ENCODE data around the gene NFKBIB. TPM values are rescaled to one million over a fixed set of nuclear protein-coding genes. Genes with fewer than 3 reads are reported as not detected.
"Not testable (repeated sequence)": the region's sequence is repeated elsewhere in the genome, so short reads cannot be mapped to it uniquely, and the experiment has no call there.

Gene NFKBIB
- total RNA-seq, 2 experiments from 2014 or later, result 31.9 to 36.6 TPM

GRCh38 chr19:38875656-38876395 is 23.9 kb upstream of the NFKBIB start:
- Mint-ChIP-seq H3K27ac (peak overlapping the region; percentile 39), H3K27me3 (ENCODE audit: low read depth) (no peaks in the 10 kb centered on the region), H3K4me3 (no peak overlapping the region), H3K9me3 (ENCODE audit: insufficient read depth) (no peaks in the 10 kb centered on the region), H3K36me3 (ENCODE audit: low read depth) (peaks cover 30% of the 10 kb centered on the region), H3K4me1 (ENCODE audit: low read depth) (peaks cover 43% of the 10 kb centered on the region)
- ATAC-seq (no peak), DNase-seq (no peak)
- ChIA-PET POLR2A (interaction anchor here (1.1 to 1.5 kb wide), 3 partner anchors 18 to 32 kb away, joined by 3 to 4 read pairs (median 4); no protein-coding TSS in a partner anchor), CTCF (interaction anchor here (0.5 to 5.0 kb wide), 7 partner anchors 12 to 54 kb away, joined by 3 to 56 read pairs (median 3); partner anchors contain the start of genes MRPS12 and SARS2)

DNA sequence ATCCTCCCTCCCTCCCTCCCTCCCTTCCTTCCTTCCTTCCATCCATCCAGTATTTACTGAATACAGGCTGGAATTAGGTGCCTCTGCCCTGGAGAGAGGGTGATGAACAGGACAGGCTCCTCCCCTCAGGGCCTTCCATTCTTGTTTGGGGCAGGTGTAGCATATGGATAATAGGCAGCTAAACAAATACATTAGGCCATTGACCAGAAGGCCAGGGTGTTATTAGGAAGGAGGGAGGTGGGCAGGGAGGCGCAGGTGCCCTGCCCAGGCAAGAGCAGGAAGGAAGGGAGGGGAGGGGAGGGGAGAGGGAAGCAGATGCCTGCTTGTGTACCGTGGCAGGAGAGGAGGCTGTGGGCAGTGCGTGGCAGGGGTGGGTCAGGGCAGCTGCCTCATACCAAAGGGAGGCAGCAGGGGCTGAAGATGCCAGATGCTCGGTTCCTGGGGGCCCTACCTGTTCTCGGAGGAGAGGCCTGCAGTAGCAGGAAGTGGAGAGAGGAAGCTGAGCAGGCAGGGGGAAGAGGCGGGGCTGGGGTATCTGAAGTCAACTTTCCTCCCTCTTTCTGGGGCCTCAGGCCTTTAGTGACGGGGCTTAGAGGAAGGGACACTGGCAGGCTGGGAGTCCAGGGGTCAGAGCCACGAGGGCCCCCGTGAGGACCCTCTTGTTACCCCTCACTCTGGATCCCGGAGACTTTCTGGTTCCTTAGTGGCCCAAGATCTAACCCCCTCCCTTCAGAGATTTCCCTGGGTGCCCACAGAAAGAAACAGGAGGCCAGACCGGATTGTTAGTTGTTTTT is 21.8 kb upstream of the NFKBIB start, which contains the start of gene RINL:
TSS of gene RINL (minus strand) at position 495 of the 794 bp plus-strand sequence. CDS start 1,533 bp downstream, outside the sequence.
- ChIA-PET CTCF (interaction anchor here (1.2 to 5.6 kb wide), 11 partner anchors 9 to 354 kb away, joined by 3 to 56 read pairs (median 7); partner anchors contain the start of genes MRPS12, NFKBIB and SARS2), POLR2A (interaction anchor here (0.6 to 2.8 kb wide), 21 partner anchors 9 to 491 kb away, joined by 3 to 25 read pairs (median 5); partner anchors contain the start of genes ECH1, FAM98C, HNRNPL and MRPS12)
- Mint-ChIP-seq H3K27me3 (ENCODE audit: low read depth) (no peaks in the 10 kb centered on the region), H3K27ac (peak within 1 kb of the TSS; percentile 98), H3K36me3 (ENCODE audit: low read depth) (peaks cover 26% of the 10 kb centered on the region), H3K4me1 (ENCODE audit: low read depth) (peaks cover 37% of the 10 kb centered on the region), H3K9me3 (ENCODE audit: insufficient read depth) (no peaks in the 10 kb centered on the region), H3K4me3 (peak within 1 kb of the TSS; percentile 95)
- DNase-seq (peak; percentile 84), ATAC-seq (peak; percentile 92)

DNA sequence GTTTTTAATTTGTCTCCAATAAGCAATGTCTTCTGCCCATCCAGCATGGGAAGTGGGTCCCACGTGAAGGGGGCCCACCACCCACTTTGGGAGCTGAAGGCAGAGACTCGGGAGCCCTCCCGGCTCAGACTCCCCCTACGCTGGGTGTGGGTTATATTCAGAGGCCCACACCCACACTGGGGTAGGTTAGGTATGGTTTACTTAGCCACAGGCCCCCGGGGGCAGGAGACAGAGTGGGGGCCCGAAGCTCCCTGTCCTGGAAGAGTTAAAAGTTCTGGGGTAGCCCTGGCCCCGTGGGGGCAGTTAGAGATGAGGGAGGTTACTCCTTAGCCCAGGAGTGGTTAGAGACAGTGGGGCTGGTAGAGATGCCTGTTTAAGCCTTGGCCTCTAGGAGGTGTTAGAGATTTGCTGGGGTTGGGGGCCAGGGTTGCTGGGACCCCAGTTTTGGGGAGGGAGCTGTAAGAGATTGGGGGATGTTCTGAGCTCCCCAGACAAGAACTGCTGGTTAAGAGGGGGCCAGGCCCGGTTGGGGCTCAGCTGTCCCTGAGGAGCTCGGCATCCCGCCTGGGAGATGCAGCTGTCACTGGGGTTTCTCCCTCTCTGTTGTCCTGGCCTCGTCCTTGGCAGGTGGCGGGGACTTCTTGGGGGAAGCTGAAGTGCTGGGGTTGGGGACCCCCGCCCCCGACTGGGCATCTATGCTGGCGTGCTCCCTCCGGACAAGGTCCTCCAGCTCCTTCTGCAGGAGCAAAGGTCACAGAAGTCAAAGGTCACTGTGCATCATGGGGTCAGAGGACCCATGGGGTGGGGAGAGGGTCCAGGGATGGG is 21.0 kb upstream of the NFKBIB start:
- ChIA-PET POLR2A (interaction anchor here (0.7 to 2.8 kb wide), 18 partner anchors 9 to 485 kb away, joined by 3 to 25 read pairs (median 6); partner anchors contain the start of genes ECH1, HNRNPL, MRPS12 and NFKBIB), CTCF (interaction anchor here (0.6 to 5.6 kb wide), 13 partner anchors 9 to 355 kb away, joined by 3 to 56 read pairs (median 4); partner anchors contain the start of genes MRPS12, NFKBIB and SARS2)
- DNase-seq (no peak), ATAC-seq (peak; percentile 25)
- peak overlapping the region; percentile 98 for H3K27ac Mint-ChIP-seq
- peaks cover 21% of the 10 kb centered on the region for H3K36me3 Mint-ChIP-seq (ENCODE audit: low read depth)
- no peaks in the 10 kb centered on the region for H3K9me3 Mint-ChIP-seq (ENCODE audit: insufficient read depth)
- H3K4me3 Mint-ChIP-seq, result peak overlapping the region; percentile 95
- no peaks in the 10 kb centered on the region for H3K27me3 Mint-ChIP-seq (ENCODE audit: low read depth)
- peaks cover 33% of the 10 kb centered on the region for H3K4me1 Mint-ChIP-seq (ENCODE audit: low read depth)

DNA sequence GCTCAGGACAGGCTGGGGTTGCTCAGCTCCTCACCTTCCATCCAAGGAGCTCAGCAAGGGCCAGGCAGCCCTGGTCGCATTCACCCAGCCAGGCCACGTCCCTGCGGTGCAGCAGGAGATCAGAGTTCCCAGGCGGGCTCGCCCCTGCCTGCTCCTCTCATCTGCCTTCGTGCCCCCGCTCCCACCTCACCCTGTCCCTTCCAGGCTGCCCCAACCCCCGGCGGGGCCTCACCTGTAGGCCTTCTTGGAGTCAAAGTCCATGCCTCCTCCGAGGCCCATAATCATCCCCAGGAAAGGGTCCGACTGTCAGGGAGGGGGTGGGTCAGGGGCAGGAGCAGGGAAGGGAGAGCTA is 20.4 kb upstream of the NFKBIB start:
- CTCF ChIA-PET, result interaction anchor here (0.6 to 5.6 kb wide), 10 partner anchors 8 to 110 kb away, joined by 3 to 56 read pairs (median 8); partner anchors contain the start of genes MRPS12, NFKBIB and SARS2
- DNase-seq, result no peak
- peak overlapping the region; percentile 95 for H3K4me3 Mint-ChIP-seq
- H3K4me1 Mint-ChIP-seq (ENCODE audit: low read depth), result peaks cover 33% of the 10 kb centered on the region
- peak overlapping the region; percentile 98 for H3K27ac Mint-ChIP-seq
- no peaks in the 10 kb centered on the region for H3K27me3 Mint-ChIP-seq (ENCODE audit: low read depth)
- no peak for ATAC-seq
- POLR2A ChIA-PET, result interaction anchor here (0.8 to 2.8 kb wide), 10 partner anchors 8 to 51 kb away, joined by 3 to 25 read pairs (median 7); partner anchors contain the start of genes ECH1, MRPS12, NFKBIB and SARS2
- peaks cover 18% of the 10 kb centered on the region for H3K36me3 Mint-ChIP-seq (ENCODE audit: low read depth)
- no peaks in the 10 kb centered on the region for H3K9me3 Mint-ChIP-seq (ENCODE audit: insufficient read depth)

- no peak overlapping the region for H3K4me3 Mint-ChIP-seq
- no peaks in the 10 kb centered on the region for H3K9me3 Mint-ChIP-seq (ENCODE audit: insufficient read depth)
- ATAC-seq (no peak), DNase-seq (no peak)
- no peaks in the 10 kb centered on the region for H3K27me3 Mint-ChIP-seq (ENCODE audit: low read depth)
- peaks cover 18% of the 10 kb centered on the region for H3K36me3 Mint-ChIP-seq (ENCODE audit: low read depth)
- H3K27ac Mint-ChIP-seq, result peak overlapping the region; percentile 67
- peaks cover 33% of the 10 kb centered on the region for H3K4me1 Mint-ChIP-seq (ENCODE audit: low read depth)
- ChIA-PET CTCF (interaction anchor here (1.3 to 5.6 kb wide), 4 partner anchors 7 to 111 kb away, joined by 3 to 56 read pairs (median 21); no protein-coding TSS in a partner anchor), POLR2A (interaction anchor here (1.3 kb wide), 1 partner anchor 23 kb away, joined by 3 read pairs; no protein-coding TSS in a partner anchor)
Observed at GRCh38 chr19:38880076-38880881, 19.5 kb upstream of the NFKBIB start.

GRCh38 chr19:38880882-38881609 is 18.7 kb upstream of the NFKBIB start:
- Mint-ChIP-seq H3K27me3 (ENCODE audit: low read depth) (no peaks in the 10 kb centered on the region), H3K36me3 (ENCODE audit: low read depth) (peaks cover 14% of the 10 kb centered on the region), H3K9me3 (ENCODE audit: insufficient read depth) (no peaks in the 10 kb centered on the region), H3K27ac (peak overlapping the region; percentile 64), H3K4me1 (ENCODE audit: low read depth) (peaks cover 32% of the 10 kb centered on the region), H3K4me3 (no peak overlapping the region)
- DNase-seq (no peak), ATAC-seq (no peak)
- ChIA-PET POLR2A (no interaction called here), CTCF (interaction anchor here (5.6 kb wide), 1 partner anchor 13 kb away, joined by 34 read pairs; no protein-coding TSS in a partner anchor)

DNA sequence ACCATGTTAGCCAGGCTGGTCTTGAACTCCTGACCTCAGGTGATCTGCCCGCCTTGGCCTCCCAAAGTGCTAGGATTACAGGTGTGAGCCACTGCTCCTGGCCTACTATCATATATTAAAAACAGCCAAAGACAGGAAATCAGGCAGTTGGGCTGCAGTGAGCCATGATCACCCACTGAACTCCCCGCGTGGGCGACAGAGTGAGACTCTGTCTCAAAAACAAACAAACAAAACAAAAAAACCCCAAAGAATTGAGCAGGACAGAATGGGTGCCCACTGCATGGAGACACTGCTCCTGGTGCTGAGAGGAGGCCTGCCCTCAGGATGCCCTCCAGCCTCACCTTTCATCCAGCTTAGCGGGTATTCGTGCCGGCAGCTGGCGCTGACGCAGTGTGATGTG is 16.5 kb upstream of the NFKBIB start:
- Mint-ChIP-seq H3K27ac (no peak overlapping the region), H3K4me3 (no peak overlapping the region), H3K36me3 (ENCODE audit: low read depth) (peaks cover 8% of the 10 kb centered on the region), H3K4me1 (ENCODE audit: low read depth) (peaks cover 14% of the 10 kb centered on the region), H3K27me3 (ENCODE audit: low read depth) (no peaks in the 10 kb centered on the region), H3K9me3 (ENCODE audit: insufficient read depth) (no peaks in the 10 kb centered on the region)
- ChIA-PET CTCF (no interaction called here), POLR2A (no interaction called here)
- ATAC-seq (no peak), DNase-seq (no peak)

DNA sequence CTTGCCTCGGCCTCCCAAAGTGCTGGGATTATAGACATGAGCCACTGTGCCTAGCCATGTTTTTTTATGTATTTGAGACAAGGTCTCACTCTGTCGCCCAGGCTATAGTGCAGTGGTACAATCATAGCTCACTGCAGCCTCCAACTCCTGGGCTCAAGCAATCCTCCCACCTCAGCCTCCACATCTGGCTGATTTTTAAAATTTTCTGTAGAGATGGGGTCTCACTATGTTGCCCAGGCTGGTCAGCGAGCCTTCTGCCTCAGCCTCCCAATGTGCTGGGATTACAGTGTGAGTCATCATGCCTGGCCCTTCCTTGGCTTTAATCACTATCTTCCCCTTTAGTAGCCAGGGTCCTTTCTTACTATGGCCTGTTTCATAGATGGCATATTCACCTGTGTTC is 15.1 kb upstream of the NFKBIB start:
- peaks cover 17% of the 10 kb centered on the region for H3K36me3 Mint-ChIP-seq (ENCODE audit: low read depth)
- DNase-seq; ATAC-seq; H3K4me1 Mint-ChIP-seq (ENCODE audit: low read depth); H3K27me3 Mint-ChIP-seq (ENCODE audit: low read depth); H3K9me3 Mint-ChIP-seq (ENCODE audit: insufficient read depth); POLR2A ChIA-PET; CTCF ChIA-PET; H3K27ac Mint-ChIP-seq; H3K4me3 Mint-ChIP-seq: not testable (repeated sequence)

- no peak overlapping the region for H3K27ac Mint-ChIP-seq
- DNase-seq (no peak), ATAC-seq (no peak)
- no peaks in the 10 kb centered on the region for H3K9me3 Mint-ChIP-seq (ENCODE audit: insufficient read depth)
- ChIA-PET CTCF (interaction anchor here (0.9 to 3.9 kb wide), 8 partner anchors 10 to 486 kb away, joined by 3 to 22 read pairs (median 12); partner anchors contain the start of genes FAM98C, MRPS12, NFKBIB and RINL), POLR2A (interaction anchor here (0.9 to 1.7 kb wide), 2 partner anchors 10 kb away, joined by 3 to 8 read pairs; partner anchors contain the start of gene RINL)
- H3K27me3 Mint-ChIP-seq (ENCODE audit: low read depth), result no peaks in the 10 kb centered on the region
- no peak overlapping the region for H3K4me3 Mint-ChIP-seq
- H3K36me3 Mint-ChIP-seq (ENCODE audit: low read depth), result peaks cover 13% of the 10 kb centered on the region
- peaks cover 2% of the 10 kb centered on the region for H3K4me1 Mint-ChIP-seq (ENCODE audit: low read depth)
Observed at GRCh38 chr19:38888876-38889275, 10.9 kb upstream of the NFKBIB start.

All from activated CD8-positive, alpha-beta T cell treated with anti-CD3 and anti-CD28 coated beads, Interleukin-2, amount 10 ng/mL, durations not matched to agents 7 days and 5 days (primary cell).